ENCODE measurements around the gene RND2.
"Not testable (repeated sequence)": the region's sequence is repeated elsewhere in the genome, so short reads cannot be mapped to it uniquely, and the experiment has no call there.

The RND2 gene

DNA sequence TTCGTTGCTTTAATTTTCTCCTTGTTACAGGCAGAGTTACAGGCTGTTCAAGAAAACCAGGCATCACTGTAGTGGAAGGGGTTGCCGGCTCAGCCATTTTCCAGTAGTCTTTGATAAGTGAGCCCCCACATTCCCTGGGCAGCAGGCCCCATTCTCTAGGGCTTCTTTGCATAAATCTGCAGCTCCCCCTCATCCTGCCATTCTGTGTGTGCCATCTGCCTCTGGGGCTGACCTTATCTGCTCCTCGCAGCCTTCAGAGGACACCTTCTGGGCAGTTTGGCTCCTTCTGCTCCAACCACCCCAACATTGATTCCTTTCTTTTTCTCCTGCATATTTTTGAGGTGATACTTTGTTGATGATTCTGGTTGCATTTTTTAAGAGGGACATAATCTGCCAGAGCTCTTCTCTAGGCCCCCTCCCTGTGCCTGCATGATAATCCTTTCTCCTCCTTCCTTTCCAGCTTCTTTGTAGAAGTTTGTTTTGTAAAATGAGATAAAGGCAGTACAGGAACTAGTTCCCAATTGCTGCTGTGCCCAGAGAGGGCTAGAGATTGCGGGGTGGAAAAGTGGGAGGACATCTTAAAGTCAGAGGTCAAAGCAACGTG, 17.1 kb downstream of the RND2 start:
- Histone ChIP-seq H4K20me1 (ENCODE audit: insufficient read depth, low read length) (no peaks in the 10 kb centered on the region), H3K9ac (ENCODE audit: low read length) (no peak overlapping the region), H2AFZ (ENCODE audit: low read depth, low read length) (no peak overlapping the region), H3K79me2 (ENCODE audit: low read length) (no peaks in the 10 kb centered on the region), H3K9me3 (ENCODE audit: insufficient read depth, low read length) (no peaks in the 10 kb centered on the region), H3K36me3 (replicated peaks; ENCODE audit: low read depth, low read length) (peaks cover 25% of the 10 kb centered on the region), H3K4me1 (ENCODE audit: low read length) (no peaks in the 10 kb centered on the region), H3K4me3 (ENCODE audit: low read length) (no peak overlapping the region), H3K4me2 (ENCODE audit: low read length) (no peak overlapping the region), H3K27ac (ENCODE audit: low read length) (no peak overlapping the region), H3K27me3 (ENCODE audit: low read depth, low read length) (no peaks in the 10 kb centered on the region)
- TF ChIP-seq, protein P1, sequence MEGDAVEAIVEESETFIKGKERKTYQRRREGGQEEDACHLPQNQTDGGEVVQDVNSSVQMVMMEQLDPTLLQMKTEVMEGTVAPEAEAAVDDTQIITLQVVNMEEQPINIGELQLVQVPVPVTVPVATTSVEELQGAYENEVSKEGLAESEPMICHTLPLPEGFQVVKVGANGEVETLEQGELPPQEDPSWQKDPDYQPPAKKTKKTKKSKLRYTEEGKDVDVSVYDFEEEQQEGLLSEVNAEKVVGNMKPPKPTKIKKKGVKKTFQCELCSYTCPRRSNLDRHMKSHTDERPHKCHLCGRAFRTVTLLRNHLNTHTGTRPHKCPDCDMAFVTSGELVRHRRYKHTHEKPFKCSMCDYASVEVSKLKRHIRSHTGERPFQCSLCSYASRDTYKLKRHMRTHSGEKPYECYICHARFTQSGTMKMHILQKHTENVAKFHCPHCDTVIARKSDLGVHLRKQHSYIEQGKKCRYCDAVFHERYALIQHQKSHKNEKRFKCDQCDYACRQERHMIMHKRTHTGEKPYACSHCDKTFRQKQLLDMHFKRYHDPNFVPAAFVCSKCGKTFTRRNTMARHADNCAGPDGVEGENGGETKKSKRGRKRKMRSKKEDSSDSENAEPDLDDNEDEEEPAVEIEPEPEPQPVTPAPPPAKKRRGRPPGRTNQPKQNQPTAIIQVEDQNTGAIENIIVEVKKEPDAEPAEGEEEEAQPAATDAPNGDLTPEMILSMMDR (IDR thresholded peaks at IDR 0.05; ENCODE audit: low read depth, low read length): no peak
- TF ChIP-seq EZH2phosphoT487 (IDR thresholded peaks at IDR 0.05; ENCODE audit: low read depth): no peak

DNA sequence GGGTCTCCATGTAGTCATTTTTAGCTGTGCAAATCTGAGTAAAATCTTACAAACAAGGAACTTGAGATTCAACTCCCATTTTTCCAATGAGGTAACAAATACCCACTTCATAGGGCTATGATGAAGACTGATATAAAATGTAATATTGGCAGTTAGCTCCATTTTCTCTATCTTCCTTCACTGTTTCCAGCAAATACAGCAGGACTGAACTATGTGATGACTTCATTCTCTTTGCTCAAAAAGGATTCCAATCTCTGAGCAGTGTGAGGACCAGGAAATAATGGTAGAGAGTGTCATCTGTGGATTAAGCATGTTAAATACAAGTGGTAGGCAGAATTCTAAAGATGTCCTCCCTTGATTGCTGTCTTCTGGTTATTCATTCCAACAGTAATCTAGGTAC, 18.3 kb downstream of the RND2 start:
- no peak overlapping the region for H3K9ac ChIP-seq (ENCODE audit: low read length)
- H2AFZ ChIP-seq (ENCODE audit: low read depth, low read length): no peak overlapping the region
- no peak overlapping the region for H3K4me3 ChIP-seq (ENCODE audit: low read length)
- H3K27ac ChIP-seq (ENCODE audit: low read length): no peak overlapping the region
- peaks cover 29% of the 10 kb centered on the region for H3K36me3 ChIP-seq (replicated peaks; ENCODE audit: low read depth, low read length)
- no peaks in the 10 kb centered on the region for H4K20me1 ChIP-seq (ENCODE audit: insufficient read depth, low read length)
- H3K4me1 ChIP-seq (ENCODE audit: low read length): no peaks in the 10 kb centered on the region
- no peak for TF ChIP-seq EZH2phosphoT487 (IDR thresholded peaks at IDR 0.05; ENCODE audit: low read depth)
- TF ChIP-seq, protein P1 (IDR thresholded peaks at IDR 0.05; ENCODE audit: low read depth, low read length): no peak
- H3K27me3 ChIP-seq (ENCODE audit: low read depth, low read length): no peaks in the 10 kb centered on the region
- no peaks in the 10 kb centered on the region for H3K9me3 ChIP-seq (ENCODE audit: insufficient read depth, low read length)
- no peak overlapping the region for H3K4me2 ChIP-seq (ENCODE audit: low read length)
- H3K79me2 ChIP-seq (ENCODE audit: low read length): no peaks in the 10 kb centered on the region

DNA sequence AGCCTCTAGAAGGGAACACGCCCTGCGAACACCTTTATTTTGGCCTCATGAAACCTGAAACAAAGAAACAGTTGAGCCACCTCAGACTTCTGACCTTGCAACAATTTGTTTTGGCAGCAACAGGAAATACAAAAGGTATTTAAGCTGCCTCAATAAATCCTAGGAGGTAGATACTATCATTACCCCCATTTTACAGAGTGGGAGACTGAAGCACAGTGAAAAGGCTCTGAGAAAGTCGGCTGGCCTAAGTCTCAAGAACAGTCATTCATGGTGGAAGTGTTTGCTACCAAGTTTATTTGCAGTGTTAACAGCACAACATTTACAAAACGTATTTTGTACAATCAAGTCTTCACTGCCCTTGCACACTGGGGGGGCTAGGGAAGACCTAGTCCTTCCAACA, 19.0 kb downstream of the RND2 start:
- no peaks in the 10 kb centered on the region for H3K27me3 ChIP-seq (ENCODE audit: low read depth, low read length)
- H3K36me3 ChIP-seq (replicated peaks; ENCODE audit: low read depth, low read length): peaks cover 33% of the 10 kb centered on the region
- no peak overlapping the region for H3K4me3 ChIP-seq (ENCODE audit: low read length)
- H3K79me2 ChIP-seq (ENCODE audit: low read length): no peaks in the 10 kb centered on the region
- no peak overlapping the region for H2AFZ ChIP-seq (ENCODE audit: low read depth, low read length)
- no peaks in the 10 kb centered on the region for H3K9me3 ChIP-seq (ENCODE audit: insufficient read depth, low read length)
- H3K27ac ChIP-seq (ENCODE audit: low read length): no peak overlapping the region
- no peaks in the 10 kb centered on the region for H4K20me1 ChIP-seq (ENCODE audit: insufficient read depth, low read length)
- H3K4me1 ChIP-seq (ENCODE audit: low read length): no peaks in the 10 kb centered on the region
- no peak overlapping the region for H3K9ac ChIP-seq (ENCODE audit: low read length)
- H3K4me2 ChIP-seq (ENCODE audit: low read length): no peak overlapping the region
- TF ChIP-seq, protein P1 (IDR thresholded peaks at IDR 0.05; ENCODE audit: low read depth, low read length): no peak
- no peak for TF ChIP-seq EZH2phosphoT487 (IDR thresholded peaks at IDR 0.05; ENCODE audit: low read depth)

DNA sequence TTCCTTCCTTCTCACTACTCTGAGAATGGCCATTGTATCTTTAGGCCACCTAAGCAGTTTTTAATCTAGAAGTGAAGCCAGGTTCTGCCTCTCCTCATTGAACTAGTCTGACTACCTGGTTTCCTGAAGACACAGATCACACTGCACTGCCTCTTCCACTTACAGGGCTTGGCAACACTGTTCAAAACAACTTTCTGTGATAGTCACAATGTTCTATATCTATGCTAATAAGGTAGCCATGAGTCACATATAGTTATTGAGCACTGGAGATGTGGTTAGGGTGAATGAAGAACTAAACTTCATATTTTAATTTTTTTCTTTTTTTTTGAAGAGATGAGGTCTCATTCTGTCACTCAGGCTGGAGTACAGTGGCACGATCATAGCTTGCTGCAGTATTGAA, 26.9 kb downstream of the RND2 start:
- H3K27ac ChIP-seq (ENCODE audit: low read length): no peak overlapping the region

DNA sequence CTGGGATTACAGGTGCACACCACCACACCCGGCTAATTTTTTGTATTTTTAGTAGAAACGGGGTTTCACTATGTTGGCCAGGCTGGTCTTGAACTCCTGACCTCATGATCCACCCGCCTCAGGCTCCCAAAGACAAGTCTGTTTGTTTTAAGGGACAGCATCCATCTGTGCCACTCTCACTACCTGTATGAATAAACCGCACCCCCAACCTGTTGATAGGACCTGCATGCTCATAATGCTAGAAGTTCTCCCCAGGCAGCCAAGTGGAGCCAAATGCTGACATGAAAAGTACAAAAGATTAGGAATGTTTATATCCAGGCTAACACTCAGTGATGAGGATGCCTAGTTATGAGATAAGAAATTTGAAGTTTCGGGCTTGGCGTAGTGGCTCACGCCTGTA, 28.0 kb downstream of the RND2 start:
- not testable (repeated sequence) for H3K27ac ChIP-seq (ENCODE audit: low read length); H3K9me3 ChIP-seq (ENCODE audit: insufficient read depth, low read length); H2AFZ ChIP-seq (ENCODE audit: low read depth, low read length); H3K4me2 ChIP-seq (ENCODE audit: low read length); H4K20me1 ChIP-seq (ENCODE audit: insufficient read depth, low read length); H3K4me1 ChIP-seq (ENCODE audit: low read length); H3K27me3 ChIP-seq (ENCODE audit: low read depth, low read length); H3K79me2 ChIP-seq (ENCODE audit: low read length); H3K4me3 ChIP-seq (ENCODE audit: low read length); H3K9ac ChIP-seq (ENCODE audit: low read length)
- H3K36me3 ChIP-seq (replicated peaks; ENCODE audit: low read depth, low read length): peaks cover 35% of the 10 kb centered on the region

More for the DNA sequence above, 26.9 kb downstream of the RND2 start:
- Histone ChIP-seq H4K20me1 (ENCODE audit: insufficient read depth, low read length) (no peaks in the 10 kb centered on the region), H3K4me2 (ENCODE audit: low read length) (no peak overlapping the region), H3K4me3 (ENCODE audit: low read length) (no peak overlapping the region), H2AFZ (ENCODE audit: low read depth, low read length) (no peak overlapping the region), H3K79me2 (ENCODE audit: low read length) (no peaks in the 10 kb centered on the region), H3K4me1 (ENCODE audit: low read length) (no peaks in the 10 kb centered on the region), H3K36me3 (replicated peaks; ENCODE audit: low read depth, low read length) (peaks cover 39% of the 10 kb centered on the region), H3K27me3 (ENCODE audit: low read depth, low read length) (no peaks in the 10 kb centered on the region), H3K9me3 (ENCODE audit: insufficient read depth, low read length) (no peaks in the 10 kb centered on the region), H3K9ac (ENCODE audit: low read length) (no peak overlapping the region)
- TF ChIP-seq, protein P1 (IDR thresholded peaks at IDR 0.05; ENCODE audit: low read depth, low read length): no peak
- TF ChIP-seq EZH2phosphoT487 (IDR thresholded peaks at IDR 0.05; ENCODE audit: low read depth): no peak
